HepG2 (cell line): ENCODE measurements around the gene MRPS17. TPM values are rescaled to one million over a fixed set of nuclear protein-coding genes. Genes with fewer than 3 reads are reported as not detected.

Experiments
- AGO2 ChIP-seq: fragments of 200-400 bp; formaldehyde crosslinking; optimal IDR thresholded peaks from 2 replicates; pipeline ENCODE3; 2017; ENCODE audit warnings: mild to moderate bottlenecking, low read depth, low read length, moderate library complexity
- ISL2 ChIP-seq: sonication (generic); formaldehyde crosslinking; IDR thresholded peaks from 2 replicates; pipeline ENCODE4 v1.5.0; 2020; ENCODE audit warnings: missing genetic modification reagents
- MED1 ChIP-seq: sonication (generic); formaldehyde crosslinking; IDR thresholded peaks from 2 replicates; pipeline ENCODE4 v1.4.0; 2020; ENCODE audit warnings: missing genetic modification reagents
- MED8 ChIP-seq: sonication (generic); formaldehyde crosslinking; IDR thresholded peaks from 2 replicates; pipeline ENCODE4 v1.8.1; 2023; ENCODE audit warnings: mild to moderate bottlenecking, missing genetic modification reagents; ENCODE audit not compliant: insufficient replicate concordance
- PHF20 ChIP-seq: sonication (generic); formaldehyde crosslinking; IDR thresholded peaks from 2 replicates; pipeline ENCODE4 v1.5.0; 2020; ENCODE audit warnings: mild to moderate bottlenecking, missing genetic modification reagents
- SOX13 ChIP-seq, 3 experiments: fragments of 450-650 bp in 1 of 3; sonication (generic) in 1 of 3; formaldehyde crosslinking in 1 of 3; IDR thresholded peaks in 2 of 3; conservative IDR thresholded peaks in 1 of 3; 2 replicates each; pipeline versions ENCODE4 v1.5.0 to v1.6.1; 2016 to 2020; ENCODE audit warnings: antibody characterized with exemption in 1 of 3, mild to moderate bottlenecking in 1 of 3, missing compliant biosample characterization in 1 of 3, missing genetic modification reagents in 1 of 3, moderate library complexity in 1 of 3
- SOX5 ChIP-seq: IDR thresholded peaks from 2 replicates; pipeline ENCODE4 v1.6.1; 2016; ENCODE audit warnings: borderline replicate concordance
- SRF ChIP-seq: IDR thresholded peaks from 2 replicates; pipeline ENCODE4 v1.6.1; 2011; ENCODE audit warnings: mild to moderate bottlenecking, low read depth, low read length, moderate library complexity
- SRSF9 ChIP-seq: fragments of 200-400 bp; formaldehyde crosslinking; IDR thresholded peaks from 2 replicates; pipeline ENCODE4 v1.6.1; 2018; ENCODE audit warnings: borderline replicate concordance, mild to moderate bottlenecking, low read depth, low read length; ENCODE audit not compliant: insufficient read depth, poor library complexity, severe bottlenecking
- TGIF2 ChIP-seq: IDR thresholded peaks from 2 replicates; pipeline ENCODE4 v1.6.1; 2016; ENCODE audit warnings: control low read depth, missing compliant biosample characterization
- ZBED4 ChIP-seq: sonication (generic); formaldehyde crosslinking; IDR thresholded peaks from 2 replicates; pipeline ENCODE4 v1.4.0; 2020; ENCODE audit warnings: missing genetic modification reagents, borderline replicate concordance
- ZBTB34 ChIP-seq: sonication (generic); formaldehyde crosslinking; IDR thresholded peaks from 2 replicates; pipeline ENCODE4 v1.8.0; 2022; ENCODE audit warnings: mild to moderate bottlenecking, missing genetic modification reagents
- ZFY ChIP-seq: sonication (generic); formaldehyde crosslinking; IDR thresholded peaks from 2 replicates; pipeline ENCODE4 v1.4.0; 2020; ENCODE audit warnings: missing genetic modification reagents
- ZNF225 ChIP-seq: sonication (generic); formaldehyde crosslinking; IDR thresholded peaks from 2 replicates; pipeline ENCODE4 v1.4.0; 2020; ENCODE audit warnings: mild to moderate bottlenecking, missing genetic modification reagents
- ZNF253 ChIP-seq: sonication (generic); formaldehyde crosslinking; IDR thresholded peaks from 2 replicates; pipeline ENCODE4 v1.8.0; 2022; ENCODE audit warnings: mild to moderate bottlenecking, missing genetic modification reagents, borderline replicate concordance
- ZNF652 ChIP-seq: IDR thresholded peaks from 2 replicates; pipeline ENCODE4 v1.6.1; 2016; ENCODE audit warnings: low read depth, borderline replicate concordance
- ZNF687 ChIP-seq: sonication (generic); formaldehyde crosslinking; IDR thresholded peaks from 2 replicates; pipeline ENCODE4 v1.5.1; 2020; ENCODE audit warnings: mild to moderate bottlenecking, missing genetic modification reagents, moderate library complexity
- ZNF749 ChIP-seq: sonication (generic); formaldehyde crosslinking; IDR thresholded peaks from 2 replicates; pipeline ENCODE4 v1.8.0; 2022; ENCODE audit warnings: mild to moderate bottlenecking, missing genetic modification reagents, moderate library complexity, borderline replicate concordance
- ZSCAN12 ChIP-seq: sonication (generic); formaldehyde crosslinking; IDR thresholded peaks from 2 replicates; pipeline ENCODE4 v1.9.0; 2021; ENCODE audit warnings: mild to moderate bottlenecking, missing genetic modification reagents
- polyA plus RNA-seq, 8 experiments: library from polyadenylated mRNA; depleted of rRNA in 3 of 8; stranded (reverse) in 7 of 8; unstranded in 1 of 8; fragments of >200 nt; fragmentation: Illumina TruSeq in 4 of 8; extraction: Trizol in 4 of 8; gene quantifications; 2 replicates each; pipeline versions ENCODE4 v1.2.1 to v1.2.3, GENCODE V29; 2011 to 2016; ENCODE audit warnings: low read depth in 4 of 8, missing spikeins in 1 of 8, mixed read lengths in 1 of 8; ENCODE audit not compliant: insufficient read depth in 1 of 8
- total RNA-seq, 5 experiments: library from RNA; depleted of rRNA; stranded (reverse); fragments of >200 nt; fragmentation: Illumina TruSeq; extraction: Trizol; gene quantifications; 2 replicates each; pipeline ENCODE4 v1.2.3, GENCODE V29; 2016; ENCODE audit warnings: low read depth in 1 of 5

Gene MRPS17
- total and polyA plus RNA-seq, 2 of the 13 experiments (the other 11 are each of a cell fraction or from before 2014, with no cell fraction given) = 14.9 to 31.3 TPM

GRCh38 chr7:55964261-55965099, 12.8 kb downstream of the MRPS17 start, which contains the start of gene NIPSNAP2 (continued):
- TF ChIP-seq ZNF687 (CRISPR knock-in tag) (peak; percentile 89), ZSCAN12 (CRISPR knock-in tag) (0 out of 2 replicates have a peak, but pooled peaks have one; percentile 47), ZNF225 (CRISPR knock-in tag) (0 out of 2 replicates have a peak, but pooled peaks have one; percentile 5), ZBTB34 (CRISPR knock-in tag) (no peak), MED8 (CRISPR knock-in tag) (peak; percentile 59), ISL2 (CRISPR knock-in tag) (0 out of 2 replicates have a peak, but pooled peaks have one; percentile 47), SRF (no peak), MED1 (CRISPR knock-in tag) (peak; percentile 78), ZFY (peak; percentile 93), ZNF253 (CRISPR knock-in tag) (no peak), ZNF749 (CRISPR knock-in tag) (peak; percentile 57; the same call in 1 of the 2 replicates), ZBED4 (CRISPR knock-in tag) (peak; percentile 93; the same call in 1 of the 2 replicates), PHF20 (CRISPR knock-in tag) (peak; percentile 36), SOX5 (CRISPR knock-in tag) (peak; percentile 45; the same call in 1 of the 2 replicates), SOX13 (IDR thresholded peaks at IDR 0.05) (no peak), SOX13 (CRISPR knock-in tag; conservative IDR thresholded peaks at IDR 0.05 in 1 of 2, IDR thresholded peaks at IDR 0.05 in 1 of 2) (peak in 1 of 2 experiments; percentile 12; a peak in 1 of 4 replicates), TGIF2 (peak; percentile 51; the same call in 1 of the 2 replicates), ZNF652 (no peak), SRSF9 (no peak), AGO2 (peak; percentile 44)
